GM18505 (cell line): ENCODE measurements around the gene S100A5.
A peak's percentile ranks its signal among the peaks of the same experiment; 100 is the strongest.

Experiments
- ATAC-seq: cut with Tn5 transposase; IDR thresholded peaks from one replicate; pipeline ENCODE4 v1.9.1; 2021; ENCODE audit not compliant: unreplicated experiment
- POLR2A ChIP-seq: IDR thresholded peaks from 4 replicates; pipeline ENCODE4 v1.6.1; 2011; ENCODE audit warnings: borderline replicate concordance; ENCODE audit not compliant: insufficient read depth, insufficient read length; ENCODE audit errors: extremely low read depth

Gene S100A5

GRCh38 chr1:153547560-153548551 is 7.1 kb upstream of the S100A5 start:
- ATAC-seq: no peak

GRCh38 chr1:153546796-153547559 is 6.2 kb upstream of the S100A5 start:
- no peak for ATAC-seq
- TF ChIP-seq POLR2A: no peak

More at GRCh38 chr1:153547560-153548551, 7.1 kb upstream of the S100A5 start:
- no peak for TF ChIP-seq POLR2A

- ATAC-seq: no peak
- TF ChIP-seq POLR2A: no peak
These were observed 5.6 kb upstream of the S100A5 start for GRCh38 chr1:153546371-153546770.

- no peak for ATAC-seq
These were observed 4.6 kb upstream of the S100A5 start, which contains the start of gene S100A4 for GRCh38 chr1:153545067-153546055. S100A4 (minus strand) TSS chr1:153545806; CDS start chr1:153544794, 1,012 bp downstream.

GRCh38 chr1:153544453-153545066 is 3.8 kb upstream of the S100A5 start:
- no peak for TF ChIP-seq POLR2A
- no peak for ATAC-seq

More at GRCh38 chr1:153545067-153546055, 4.6 kb upstream of the S100A5 start, which contains the start of gene S100A4:
- TF ChIP-seq POLR2A: peak; percentile 8

- no peak for ATAC-seq
- no peak for TF ChIP-seq POLR2A
These were observed 3.0 kb upstream of the S100A5 start for GRCh38 chr1:153543736-153544135.

GRCh38 chr1:153542956-153543711 is 2.4 kb upstream of the S100A5 start:
- ATAC-seq: no peak

GRCh38 chr1:153541641-153542590 is 1.2 kb upstream of the S100A5 start:
- no peak for ATAC-seq
- no peak for TF ChIP-seq POLR2A

More at GRCh38 chr1:153542956-153543711, 2.4 kb upstream of the S100A5 start:
- TF ChIP-seq POLR2A: no peak

GRCh38 chr1:153539395-153540093 is 1.2 kb downstream of the S100A5 start:
- no peak for TF ChIP-seq POLR2A
- no peak for ATAC-seq

GRCh38 chr1:153538315-153538821 is 2.4 kb downstream of the S100A5 start:
- TF ChIP-seq POLR2A: no peak
- ATAC-seq: no peak

- TF ChIP-seq POLR2A: no peak
- no peak for ATAC-seq
These were observed 3.4 kb downstream of the S100A5 start for GRCh38 chr1:153537376-153537730.
